Dendritic cell treated with granulocyte-macrophage colony-stimulating factor and Interleukin-4, amounts not matched to agents 40 ng/mL and 50 ng/mL, for 4 days (primary cell): ENCODE data around the gene ARHGAP23.
"Not testable (repeated sequence)": the region's sequence is repeated elsewhere in the genome, so short reads cannot be mapped to it uniquely, and the experiment has no call there.

ENCODE experiments used
- H3K27ac Mint-ChIP-seq: one replicate; pipeline ENCODE4 v1.8.0; 2022; ENCODE audit warnings: mild to moderate bottlenecking, mixed read lengths
- H3K27me3 Mint-ChIP-seq: one replicate; pipeline ENCODE4 v1.8.0; 2022; ENCODE audit warnings: mild to moderate bottlenecking, mixed read lengths
- H3K36me3 Mint-ChIP-seq: one replicate; pipeline ENCODE4 v1.8.0; 2022; ENCODE audit warnings: low read depth, mixed read lengths
- H3K4me1 Mint-ChIP-seq: one replicate; pipeline ENCODE4 v1.8.0; 2022; ENCODE audit warnings: low read depth, mixed read lengths
- H3K4me3 Mint-ChIP-seq: one replicate; pipeline ENCODE4 v1.8.0; 2022; ENCODE audit warnings: mild to moderate bottlenecking, moderate library complexity, mixed read lengths
- H3K9me3 Mint-ChIP-seq: one replicate; pipeline ENCODE4 v1.8.0; 2022; ENCODE audit warnings: mixed read lengths
- intact Hi-C: fragments of 100-400 bp; cut with micrococcal nuclease; formaldehyde crosslinking; loops from one replicate; pipeline ENCODE4 v1.15.0; 2022

Gene ARHGAP23

DNA sequence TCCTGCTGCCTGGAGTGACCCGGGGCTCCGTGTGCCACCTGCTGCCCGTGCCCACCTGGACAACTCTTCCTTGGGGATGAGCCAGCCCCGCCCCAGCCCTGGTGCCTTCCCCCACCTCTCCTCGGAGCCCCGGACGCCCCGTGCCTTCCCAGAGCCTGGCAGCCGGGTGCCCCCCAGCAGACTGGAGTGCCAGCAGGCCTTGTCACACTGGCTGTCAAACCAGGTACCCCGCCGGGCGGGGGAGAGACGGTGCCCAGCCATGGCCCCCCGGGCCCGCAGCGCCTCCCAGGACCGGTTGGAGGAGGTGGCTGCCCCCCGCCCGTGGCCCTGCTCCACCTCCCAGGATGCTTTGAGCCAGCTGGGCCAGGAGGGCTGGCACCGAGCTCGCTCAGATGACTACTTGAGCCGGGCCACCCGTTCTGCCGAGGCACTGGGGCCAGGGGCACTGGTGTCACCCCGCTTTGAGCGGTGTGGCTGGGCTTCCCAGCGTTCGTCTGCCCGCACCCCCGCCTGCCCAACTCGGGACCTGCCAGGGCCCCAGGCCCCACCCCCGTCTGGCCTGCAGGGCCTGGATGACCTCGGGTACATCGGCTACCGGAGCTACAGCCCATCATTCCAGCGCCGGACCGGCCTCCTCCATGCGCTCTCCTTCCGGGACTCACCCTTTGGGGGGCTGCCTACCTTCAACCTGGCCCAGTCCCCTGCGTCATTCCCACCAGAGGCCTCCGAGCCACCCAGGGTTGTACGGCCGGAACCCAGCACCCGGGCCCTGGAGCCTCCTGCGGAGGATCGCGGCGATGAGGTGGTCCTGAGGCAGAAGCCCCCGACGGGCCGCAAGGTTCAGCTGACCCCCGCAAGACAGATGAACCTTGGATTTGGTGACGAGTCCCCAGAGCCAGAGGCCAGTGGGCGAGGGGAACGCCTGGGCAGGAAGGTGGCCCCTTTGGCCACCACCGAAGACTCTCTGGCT, 38.4 kb downstream of the ARHGAP23 start:
- Mint-ChIP-seq H3K9me3 (no peaks in the 10 kb centered on the region), H3K27ac (no peak overlapping the region), H3K4me1 (peaks cover 10% of the 10 kb centered on the region), H3K27me3 (no peaks in the 10 kb centered on the region), H3K4me3 (no peak overlapping the region), H3K36me3 (no peaks in the 10 kb centered on the region)
- intact Hi-C loops, result no loop called here

DNA sequence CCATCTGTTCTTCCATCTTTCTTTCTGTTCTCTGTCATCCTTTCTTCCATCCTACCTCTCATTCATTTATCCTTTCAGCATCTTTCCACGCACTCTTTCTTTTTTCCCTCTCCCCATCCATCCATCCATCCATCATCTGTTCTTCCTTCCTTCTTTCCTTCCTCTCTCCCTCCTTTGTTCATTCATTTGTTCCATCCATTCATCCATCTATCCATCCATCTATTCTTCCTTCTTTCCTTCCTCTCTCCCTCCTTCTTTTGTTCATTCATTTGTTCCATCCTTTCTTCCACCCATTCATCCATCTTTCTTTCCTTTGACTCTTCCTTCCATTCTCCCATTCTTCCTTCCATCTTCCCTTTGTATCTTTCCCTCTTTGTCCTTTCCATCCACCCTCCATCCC, 39.2 kb downstream of the ARHGAP23 start:
- no peak overlapping the region for H3K4me3 Mint-ChIP-seq
- H3K9me3 Mint-ChIP-seq, result no peaks in the 10 kb centered on the region
- H3K4me1 Mint-ChIP-seq, result peaks cover 10% of the 10 kb centered on the region
- no peaks in the 10 kb centered on the region for H3K27me3 Mint-ChIP-seq
- intact Hi-C loops, result no loop called here
- no peak overlapping the region for H3K27ac Mint-ChIP-seq
- H3K36me3 Mint-ChIP-seq, result no peaks in the 10 kb centered on the region

DNA sequence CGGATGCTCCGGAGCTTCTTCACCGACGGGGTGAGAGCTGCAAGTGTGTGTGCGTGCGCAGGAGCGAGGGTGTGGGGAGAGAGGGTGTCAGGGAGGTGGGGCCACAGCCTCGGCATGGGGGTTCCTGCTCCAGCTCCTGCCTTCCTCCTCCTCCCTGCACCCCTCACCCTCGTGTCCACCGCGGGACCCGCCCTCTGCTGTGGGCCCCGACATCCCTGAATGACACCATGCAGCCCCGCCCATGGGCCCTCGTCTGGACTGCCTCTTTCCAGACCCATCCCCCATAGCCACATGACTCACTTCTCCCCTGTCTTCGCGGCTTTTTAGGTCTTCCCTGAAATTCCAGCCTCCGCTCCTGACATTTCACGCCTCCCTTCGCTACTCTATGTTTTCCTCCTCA, 41.6 kb downstream of the ARHGAP23 start:
- H3K9me3 Mint-ChIP-seq, result no peaks in the 10 kb centered on the region

DNA sequence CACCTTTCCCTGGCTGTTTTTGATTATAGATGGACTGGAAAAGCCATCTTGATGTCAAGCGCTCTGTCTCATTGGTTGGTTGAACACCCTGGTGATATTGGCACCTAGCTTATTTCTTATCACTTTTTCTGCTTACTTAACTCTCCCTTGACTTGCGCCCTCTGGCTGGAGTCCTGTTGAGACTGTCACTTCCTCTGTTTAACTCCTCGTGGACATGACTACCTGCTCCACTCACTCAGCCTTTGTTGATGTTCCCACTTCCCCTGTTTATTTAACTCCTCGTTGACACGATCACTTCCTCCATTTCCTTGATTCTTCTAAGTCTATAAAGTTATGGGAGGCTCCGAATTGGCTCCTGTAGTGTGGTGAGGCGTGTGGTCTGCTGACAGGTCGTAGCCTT, 43.0 kb downstream of the ARHGAP23 start:
- H3K27ac Mint-ChIP-seq, H3K9me3 Mint-ChIP-seq, H3K27me3 Mint-ChIP-seq, H3K36me3 Mint-ChIP-seq, intact Hi-C loops, H3K4me3 Mint-ChIP-seq: not testable (repeated sequence)
- peaks cover 10% of the 10 kb centered on the region for H3K4me1 Mint-ChIP-seq

More for the DNA sequence above, 41.6 kb downstream of the ARHGAP23 start:
- Mint-ChIP-seq H3K4me1 (peaks cover 10% of the 10 kb centered on the region), H3K27ac (no peak overlapping the region), H3K36me3 (no peaks in the 10 kb centered on the region), H3K4me3 (no peak overlapping the region), H3K27me3 (no peaks in the 10 kb centered on the region)
- intact Hi-C loops, result no loop called here

DNA sequence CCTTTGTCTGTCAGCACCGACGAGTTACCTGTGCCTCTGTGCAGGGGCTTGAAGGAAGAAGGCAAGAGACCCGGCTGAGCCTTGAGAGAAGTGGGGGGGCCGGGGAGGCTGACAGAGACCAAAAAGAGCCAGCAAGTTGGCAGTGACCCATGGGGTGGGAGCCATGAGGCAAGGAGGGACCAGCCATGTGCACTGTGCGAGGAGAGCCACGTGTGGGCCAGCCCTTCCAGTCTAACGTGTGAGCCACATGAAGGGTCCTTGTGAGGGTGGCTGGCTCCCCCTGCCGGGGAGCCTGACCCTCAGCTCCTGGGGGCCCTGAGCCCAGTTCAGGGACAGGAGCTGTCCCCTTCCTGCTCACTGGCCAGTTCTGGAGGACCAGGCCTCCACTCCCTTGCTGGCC, 46.4 kb downstream of the ARHGAP23 start:
- H3K27ac Mint-ChIP-seq, H3K27me3 Mint-ChIP-seq, H3K4me3 Mint-ChIP-seq, intact Hi-C loops, H3K9me3 Mint-ChIP-seq, H3K36me3 Mint-ChIP-seq: not testable (repeated sequence)
- peaks cover 10% of the 10 kb centered on the region for H3K4me1 Mint-ChIP-seq

DNA sequence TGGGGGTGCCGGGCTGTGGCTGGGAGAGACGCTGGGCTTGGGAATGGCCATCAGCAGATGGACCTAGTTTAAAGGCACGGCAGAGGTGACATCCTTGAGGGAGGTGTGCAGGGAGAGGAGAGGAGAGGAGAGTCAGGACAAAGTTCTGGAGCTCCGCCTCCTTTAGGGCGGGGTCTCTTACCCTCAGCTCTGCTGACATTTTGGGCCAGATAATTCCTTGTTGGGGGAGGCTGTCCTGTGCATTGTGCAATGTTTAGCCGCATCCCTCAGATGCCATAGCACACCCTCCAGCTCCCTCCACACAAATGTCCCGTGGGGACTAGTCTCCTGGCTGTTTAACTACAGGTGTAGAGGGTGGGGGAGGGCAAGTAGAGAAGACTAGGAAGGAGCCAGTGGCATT, 48.3 kb downstream of the ARHGAP23 start:
- H3K27me3 Mint-ChIP-seq, result no peaks in the 10 kb centered on the region
- H3K36me3 Mint-ChIP-seq, result no peaks in the 10 kb centered on the region
- H3K4me3 Mint-ChIP-seq, result no peak overlapping the region
- H3K27ac Mint-ChIP-seq, result no peak overlapping the region
- intact Hi-C loops, result no loop called here
- H3K4me1 Mint-ChIP-seq, result peaks cover under 1% of the 10 kb centered on the region
- H3K9me3 Mint-ChIP-seq, result no peaks in the 10 kb centered on the region

DNA sequence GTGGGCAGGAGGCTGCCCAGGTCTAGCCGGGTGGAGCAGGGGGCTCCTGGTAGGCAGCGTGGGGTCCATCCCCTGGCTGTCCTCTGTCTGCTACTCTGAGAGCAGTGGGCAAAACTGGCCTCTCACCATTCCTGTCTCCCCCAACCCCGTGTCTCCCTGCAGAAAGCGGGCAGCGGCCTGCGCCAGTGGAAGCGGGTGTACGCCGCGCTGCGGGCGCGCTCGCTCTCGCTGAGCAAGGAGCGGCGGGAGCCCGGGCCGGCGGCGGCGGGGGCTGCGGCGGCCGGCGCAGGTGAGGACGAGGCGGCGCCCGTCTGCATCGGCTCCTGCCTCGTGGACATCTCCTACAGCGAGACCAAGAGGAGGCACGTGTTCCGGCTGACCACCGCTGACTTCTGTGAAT, 49.2 kb downstream of the ARHGAP23 start:
- intact Hi-C loops, H3K9me3 Mint-ChIP-seq, H3K36me3 Mint-ChIP-seq, H3K27me3 Mint-ChIP-seq, H3K4me1 Mint-ChIP-seq, H3K27ac Mint-ChIP-seq, H3K4me3 Mint-ChIP-seq: not testable (repeated sequence)

DNA sequence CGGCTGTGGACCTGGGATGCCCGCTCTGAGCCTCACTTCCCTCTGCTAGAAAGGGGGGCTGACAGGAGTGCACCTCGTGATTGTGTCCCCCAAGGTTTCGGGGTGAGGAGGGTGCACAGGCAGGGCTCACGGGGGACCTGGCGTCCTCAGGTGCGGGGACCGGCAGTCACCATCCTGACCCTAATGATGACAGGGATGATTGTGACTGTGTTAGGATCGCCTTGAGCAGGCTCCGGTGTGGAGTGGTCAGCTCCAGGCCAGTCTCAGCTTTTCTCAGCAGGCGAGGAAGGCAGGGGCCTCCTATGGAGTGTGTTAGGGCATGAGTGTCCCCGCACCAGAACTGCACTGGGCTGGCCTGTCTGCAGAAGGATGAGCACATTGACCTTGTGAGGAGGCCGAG, 49.7 kb downstream of the ARHGAP23 start:
- H3K4me3 Mint-ChIP-seq, H3K36me3 Mint-ChIP-seq, H3K27ac Mint-ChIP-seq: not testable (repeated sequence)

DNA sequence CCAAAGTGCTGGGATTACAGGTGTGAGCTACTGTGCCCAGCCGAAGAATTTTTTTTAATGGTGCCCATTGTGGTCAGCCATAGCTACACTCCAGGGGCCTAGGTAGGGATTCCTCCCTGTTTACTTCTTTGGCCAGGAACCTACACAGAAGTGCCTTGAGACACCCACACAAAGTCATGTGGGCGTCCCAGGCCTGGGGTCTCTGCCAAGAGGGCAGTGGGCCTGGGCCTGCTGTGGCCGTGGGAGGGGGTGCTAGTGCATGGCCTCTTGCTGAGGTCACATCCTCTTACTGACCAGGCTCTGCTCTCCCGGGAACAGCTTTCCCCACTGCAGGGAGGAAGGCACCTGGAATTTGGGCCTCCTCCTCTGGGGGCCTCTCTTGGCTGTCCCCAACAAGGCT, 50.4 kb downstream of the ARHGAP23 start:
- intact Hi-C loops, H3K9me3 Mint-ChIP-seq, H3K36me3 Mint-ChIP-seq, H3K27me3 Mint-ChIP-seq, H3K4me1 Mint-ChIP-seq, H3K4me3 Mint-ChIP-seq, H3K27ac Mint-ChIP-seq: not testable (repeated sequence)

More for the DNA sequence above, 49.7 kb downstream of the ARHGAP23 start:
- H3K4me1 Mint-ChIP-seq, H3K9me3 Mint-ChIP-seq, H3K27me3 Mint-ChIP-seq, intact Hi-C loops: not testable (repeated sequence)

DNA sequence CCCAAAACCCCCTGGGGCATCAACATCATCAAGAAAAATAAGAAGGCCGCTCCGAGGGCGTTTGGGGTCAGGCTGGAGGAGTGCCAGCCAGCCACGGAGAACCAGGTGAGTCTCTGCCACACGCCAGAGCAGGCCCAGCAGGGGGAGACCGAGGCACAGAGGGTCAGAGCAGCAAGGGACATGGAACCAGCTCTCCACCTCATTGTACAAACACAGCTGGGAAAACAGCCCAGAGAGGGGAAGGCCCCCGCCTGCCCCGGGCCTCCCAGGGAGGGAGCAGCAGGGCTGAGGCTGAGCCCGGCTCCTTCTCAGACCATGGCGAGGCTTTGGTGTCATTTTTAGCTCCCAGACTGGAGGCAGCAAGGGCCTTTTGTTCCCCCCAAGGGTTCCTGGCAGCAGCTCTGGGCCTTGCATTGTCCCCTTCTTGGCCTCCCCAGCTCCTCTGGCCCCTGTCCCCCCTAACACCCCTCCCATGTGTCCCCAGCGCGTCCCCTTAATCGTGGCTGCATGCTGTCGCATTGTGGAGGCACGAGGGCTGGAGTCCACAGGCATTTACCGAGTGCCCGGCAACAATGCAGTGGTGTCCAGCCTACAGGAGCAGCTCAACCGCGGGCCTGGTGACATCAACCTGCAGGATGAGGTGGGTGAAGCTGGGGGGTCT, 53.9 kb downstream of the ARHGAP23 start:
- H3K27me3 Mint-ChIP-seq, H3K9me3 Mint-ChIP-seq, H3K4me3 Mint-ChIP-seq, intact Hi-C loops, H3K36me3 Mint-ChIP-seq, H3K27ac Mint-ChIP-seq: not testable (repeated sequence)
- H3K4me1 Mint-ChIP-seq, result peaks cover 10% of the 10 kb centered on the region

DNA sequence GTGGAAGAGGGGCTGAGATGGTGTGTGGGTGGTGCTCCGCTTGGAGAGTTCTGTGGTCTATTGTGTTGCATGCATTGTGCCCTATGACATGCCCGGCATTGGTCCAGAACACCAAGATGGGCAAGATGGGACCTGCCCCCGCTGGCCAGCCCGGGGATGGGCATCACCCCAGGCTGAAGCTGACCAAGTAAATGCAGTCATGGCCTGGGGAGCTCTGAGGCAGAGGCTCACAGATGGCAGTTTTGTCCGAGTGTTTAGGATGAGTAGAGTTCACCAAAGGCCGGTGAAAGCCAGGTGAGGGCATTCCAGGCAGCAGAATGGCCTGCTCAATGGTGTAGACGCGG, 54.4 kb downstream of the ARHGAP23 start:
- H3K4me1 Mint-ChIP-seq, result peaks cover 10% of the 10 kb centered on the region
- H3K27ac Mint-ChIP-seq, H3K4me3 Mint-ChIP-seq, H3K27me3 Mint-ChIP-seq, H3K9me3 Mint-ChIP-seq, intact Hi-C loops, H3K36me3 Mint-ChIP-seq: not testable (repeated sequence)

DNA sequence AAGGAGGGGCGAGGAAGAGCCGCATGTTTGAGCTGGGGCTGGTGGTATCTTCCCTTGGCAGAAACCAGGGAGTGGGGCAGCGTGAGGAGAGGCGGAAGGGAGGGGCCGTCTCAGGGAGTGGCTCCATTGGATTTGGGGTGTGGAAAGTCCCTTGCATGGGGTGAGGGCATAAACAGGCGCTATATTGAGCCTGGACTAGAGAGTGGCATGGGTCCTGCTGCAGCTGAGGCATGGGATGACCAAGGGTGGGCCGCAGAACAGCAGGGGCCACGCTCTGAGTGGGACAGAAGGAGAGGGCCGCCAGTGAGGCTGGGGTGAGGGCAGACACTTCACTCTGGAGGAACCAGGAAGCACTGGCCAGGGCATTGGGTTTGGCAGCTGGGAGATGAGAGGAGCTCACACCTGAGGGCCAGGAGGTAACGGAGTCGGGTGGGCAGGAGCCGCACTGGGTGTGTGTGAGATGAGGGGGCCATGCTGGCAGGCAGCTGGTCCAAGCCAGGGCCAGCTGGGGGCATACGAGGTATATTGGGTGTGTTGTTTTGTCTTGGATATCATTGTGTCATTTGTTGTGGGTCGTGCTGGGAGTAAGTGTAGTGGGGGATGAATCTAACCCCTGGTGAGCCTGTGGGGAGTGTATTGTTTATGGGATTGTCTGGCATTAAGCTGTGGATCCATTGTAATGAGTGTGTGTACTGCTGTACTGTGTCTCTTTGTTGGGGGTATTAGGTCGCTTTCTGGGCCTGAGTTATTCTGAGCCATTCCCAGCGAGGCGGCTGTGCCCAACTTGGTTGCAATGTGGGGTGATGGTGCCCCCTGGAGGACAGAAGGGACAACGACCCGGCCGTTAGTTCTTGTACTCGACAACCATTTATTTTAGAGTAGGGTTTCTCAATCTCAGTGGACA, 56.2 kb downstream of the ARHGAP23 start:
- H3K4me1 Mint-ChIP-seq, result peaks cover 10% of the 10 kb centered on the region
- H3K27ac Mint-ChIP-seq, H3K36me3 Mint-ChIP-seq, H3K9me3 Mint-ChIP-seq, H3K4me3 Mint-ChIP-seq, H3K27me3 Mint-ChIP-seq: not testable (repeated sequence)
- intact Hi-C loops, result loop anchor here (2.0 kb wide), 2 partner anchors 62 to 136 kb away; no protein-coding TSS in a partner anchor

DNA sequence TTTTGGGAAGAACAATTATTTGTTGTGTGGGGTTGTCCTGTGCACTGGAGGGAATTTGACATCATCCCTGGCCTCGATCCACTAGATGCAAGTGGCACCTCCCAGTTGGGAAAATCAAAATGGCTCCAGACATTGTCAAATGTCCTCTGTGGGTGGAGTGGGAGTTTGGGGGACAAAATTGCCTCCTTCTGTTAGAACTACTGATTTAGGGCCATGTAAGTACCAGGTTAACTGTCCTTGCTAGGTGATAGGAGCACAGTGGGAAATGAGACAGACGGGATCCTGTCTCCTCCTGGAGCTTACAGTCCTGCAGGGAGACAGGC, 56.8 kb downstream of the ARHGAP23 start:
- H3K27ac Mint-ChIP-seq, result no peak overlapping the region
- H3K4me1 Mint-ChIP-seq, result peaks cover 10% of the 10 kb centered on the region
- no peak overlapping the region for H3K4me3 Mint-ChIP-seq
- no peaks in the 10 kb centered on the region for H3K9me3 Mint-ChIP-seq
- no peaks in the 10 kb centered on the region for H3K36me3 Mint-ChIP-seq
- H3K27me3 Mint-ChIP-seq, result peaks cover 2% of the 10 kb centered on the region
- intact Hi-C loops, result loop anchor here (2.0 kb wide), 2 partner anchors 62 to 136 kb away; no protein-coding TSS in a partner anchor
